ENCODE data around the gene CYGB.
A peak's percentile ranks its signal among the peaks of the same experiment; 100 is the strongest.

CYGB gene

GRCh38 chr17:76537578-76538280, at the start of gene CYGB:
Gene CYGB, minus strand, starts transcription at chr17:76537709. Its CDS starts 167 bp downstream, at chr17:76537542.
- no peak within 1 kb of the TSS for H3K27ac Mint-ChIP-seq
- H3K36me3 Mint-ChIP-seq: no peaks in the 10 kb centered on the region
- H3K27me3 Mint-ChIP-seq: peaks cover 7% of the 10 kb centered on the region
- peak within 1 kb of the TSS; percentile 72 for H3K4me3 Mint-ChIP-seq
- no peaks in the 10 kb centered on the region for H3K9me3 Mint-ChIP-seq (ENCODE audit: low read depth)
- H3K4me1 Mint-ChIP-seq (ENCODE audit: low read depth): peaks cover 8% of the 10 kb centered on the region

GRCh38 chr17:76586741-76587487, 49.4 kb upstream of the CYGB start:
- peaks cover 6% of the 10 kb centered on the region for H3K4me1 Mint-ChIP-seq (ENCODE audit: low read depth)
- peaks cover 10% of the 10 kb centered on the region for H3K36me3 Mint-ChIP-seq
- H3K27me3 Mint-ChIP-seq: peaks cover 33% of the 10 kb centered on the region
- no peak overlapping the region for H3K27ac Mint-ChIP-seq
- H3K9me3 Mint-ChIP-seq (ENCODE audit: low read depth): no peaks in the 10 kb centered on the region
- H3K4me3 Mint-ChIP-seq: peak overlapping the region; percentile 1

- peaks cover 10% of the 10 kb centered on the region for H3K36me3 Mint-ChIP-seq
- no peaks in the 10 kb centered on the region for H3K9me3 Mint-ChIP-seq (ENCODE audit: low read depth)
- H3K27ac Mint-ChIP-seq: no peak within 1 kb of the TSS
- peaks cover 6% of the 10 kb centered on the region for H3K4me1 Mint-ChIP-seq (ENCODE audit: low read depth)
- peak within 1 kb of the TSS; percentile 70 for H3K4me3 Mint-ChIP-seq
- H3K27me3 Mint-ChIP-seq: peaks cover 32% of the 10 kb centered on the region
Observed at GRCh38 chr17:76585649-76586593, 48.4 kb upstream of the CYGB start, which contains the start of gene ST6GALNAC2. Gene ST6GALNAC2, minus strand, starts transcription at chr17:76585860. Its CDS starts 52 bp downstream, at chr17:76585808.

- H3K36me3 Mint-ChIP-seq: peaks cover 10% of the 10 kb centered on the region
- H3K4me1 Mint-ChIP-seq (ENCODE audit: low read depth): peaks cover 6% of the 10 kb centered on the region
- no peak overlapping the region for H3K27ac Mint-ChIP-seq
- H3K4me3 Mint-ChIP-seq: peak overlapping the region; percentile 70
- H3K27me3 Mint-ChIP-seq: peaks cover 30% of the 10 kb centered on the region
- H3K9me3 Mint-ChIP-seq (ENCODE audit: low read depth): no peaks in the 10 kb centered on the region
Observed at GRCh38 chr17:76585033-76585648, 47.6 kb upstream of the CYGB start.

GRCh38 chr17:76584427-76585032, 47.0 kb upstream of the CYGB start:
- Mint-ChIP-seq H3K4me3 (peak overlapping the region; percentile 70), H3K36me3 (peaks cover 8% of the 10 kb centered on the region), H3K27ac (no peak overlapping the region), H3K9me3 (ENCODE audit: low read depth) (no peaks in the 10 kb centered on the region), H3K27me3 (peaks cover 29% of the 10 kb centered on the region), H3K4me1 (ENCODE audit: low read depth) (peaks cover 6% of the 10 kb centered on the region)

GRCh38 chr17:76582660-76583059, 45.2 kb upstream of the CYGB start:
- H3K9me3 Mint-ChIP-seq (ENCODE audit: low read depth): no peaks in the 10 kb centered on the region
- peaks cover 6% of the 10 kb centered on the region for H3K4me1 Mint-ChIP-seq (ENCODE audit: low read depth)
- no peak overlapping the region for H3K4me3 Mint-ChIP-seq
- no peaks in the 10 kb centered on the region for H3K36me3 Mint-ChIP-seq
- H3K27me3 Mint-ChIP-seq: peaks cover 15% of the 10 kb centered on the region
- H3K27ac Mint-ChIP-seq: no peak overlapping the region

- Mint-ChIP-seq H3K4me1 (ENCODE audit: low read depth) (peaks cover 2% of the 10 kb centered on the region), H3K4me3 (no peak overlapping the region), H3K27me3 (peaks cover 8% of the 10 kb centered on the region), H3K9me3 (ENCODE audit: low read depth) (no peaks in the 10 kb centered on the region), H3K36me3 (no peaks in the 10 kb centered on the region), H3K27ac (no peak overlapping the region)
Observed at GRCh38 chr17:76581515-76581914, 44.0 kb upstream of the CYGB start.

GRCh38 chr17:76579281-76579680, 41.8 kb upstream of the CYGB start:
- Mint-ChIP-seq H3K27ac (no peak overlapping the region), H3K4me3 (no peak overlapping the region), H3K9me3 (ENCODE audit: low read depth) (no peaks in the 10 kb centered on the region), H3K4me1 (ENCODE audit: low read depth) (no peaks in the 10 kb centered on the region), H3K27me3 (peaks cover 5% of the 10 kb centered on the region), H3K36me3 (peaks cover 2% of the 10 kb centered on the region)

- peaks cover 2% of the 10 kb centered on the region for H3K36me3 Mint-ChIP-seq
- no peaks in the 10 kb centered on the region for H3K4me1 Mint-ChIP-seq (ENCODE audit: low read depth)
- H3K27me3 Mint-ChIP-seq: peaks cover 1% of the 10 kb centered on the region
- H3K4me3 Mint-ChIP-seq: no peak overlapping the region
- H3K27ac Mint-ChIP-seq: no peak overlapping the region
- H3K9me3 Mint-ChIP-seq (ENCODE audit: low read depth): no peaks in the 10 kb centered on the region
Observed at GRCh38 chr17:76578376-76578775, 40.9 kb upstream of the CYGB start.

GRCh38 chr17:76577876-76578275, 40.4 kb upstream of the CYGB start:
- Mint-ChIP-seq H3K27ac (no peak overlapping the region), H3K9me3 (ENCODE audit: low read depth) (no peaks in the 10 kb centered on the region), H3K4me3 (no peak overlapping the region), H3K36me3 (peaks cover 2% of the 10 kb centered on the region), H3K4me1 (ENCODE audit: low read depth) (no peaks in the 10 kb centered on the region), H3K27me3 (peaks cover 1% of the 10 kb centered on the region)

- Mint-ChIP-seq H3K36me3 (peaks cover 2% of the 10 kb centered on the region), H3K27me3 (no peaks in the 10 kb centered on the region), H3K9me3 (ENCODE audit: low read depth) (no peaks in the 10 kb centered on the region), H3K27ac (no peak overlapping the region), H3K4me3 (no peak overlapping the region), H3K4me1 (ENCODE audit: low read depth) (no peaks in the 10 kb centered on the region)
Observed at GRCh38 chr17:76576189-76576588, 38.7 kb upstream of the CYGB start.

- H3K36me3 Mint-ChIP-seq: peaks cover 2% of the 10 kb centered on the region
- no peak overlapping the region for H3K4me3 Mint-ChIP-seq
- no peaks in the 10 kb centered on the region for H3K27me3 Mint-ChIP-seq
- H3K9me3 Mint-ChIP-seq (ENCODE audit: low read depth): no peaks in the 10 kb centered on the region
- no peak overlapping the region for H3K27ac Mint-ChIP-seq
- H3K4me1 Mint-ChIP-seq (ENCODE audit: low read depth): no peaks in the 10 kb centered on the region
Observed at GRCh38 chr17:76575570-76575969, 38.1 kb upstream of the CYGB start.

- no peaks in the 10 kb centered on the region for H3K27me3 Mint-ChIP-seq
- H3K27ac Mint-ChIP-seq: no peak overlapping the region
- H3K36me3 Mint-ChIP-seq: peaks cover 2% of the 10 kb centered on the region
- H3K4me3 Mint-ChIP-seq: no peak overlapping the region
- no peaks in the 10 kb centered on the region for H3K9me3 Mint-ChIP-seq (ENCODE audit: low read depth)
- no peaks in the 10 kb centered on the region for H3K4me1 Mint-ChIP-seq (ENCODE audit: low read depth)
Observed at GRCh38 chr17:76574166-76574565, 36.7 kb upstream of the CYGB start.

GRCh38 chr17:76573096-76573495, 35.6 kb upstream of the CYGB start:
- peaks cover 2% of the 10 kb centered on the region for H3K36me3 Mint-ChIP-seq
- no peaks in the 10 kb centered on the region for H3K27me3 Mint-ChIP-seq
- no peak overlapping the region for H3K27ac Mint-ChIP-seq
- H3K9me3 Mint-ChIP-seq (ENCODE audit: low read depth): no peaks in the 10 kb centered on the region
- H3K4me1 Mint-ChIP-seq (ENCODE audit: low read depth): peaks cover 6% of the 10 kb centered on the region
- H3K4me3 Mint-ChIP-seq: no peak overlapping the region
